ENCODE data around the gene SOHLH2.

The SOHLH2 gene

DNA sequence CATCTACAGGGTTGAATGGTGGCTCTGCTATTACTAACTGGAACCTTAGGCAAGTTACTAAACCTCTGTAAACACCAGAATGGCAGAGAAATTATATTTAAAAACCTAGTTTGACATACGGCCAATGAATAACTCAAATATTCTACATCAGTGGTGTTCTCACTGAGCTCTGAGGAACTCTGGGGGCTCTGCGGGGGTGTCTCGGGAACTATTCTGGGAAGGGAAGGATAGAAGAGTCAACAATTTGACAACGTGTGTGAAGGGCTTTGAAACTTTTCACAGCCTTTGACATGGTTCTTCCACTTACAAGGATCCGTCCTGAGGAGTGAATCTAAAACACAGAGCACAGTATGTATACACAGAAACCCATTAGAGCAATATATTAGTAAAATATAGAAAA is 38.7 kb downstream of the SOHLH2 start:
- TF ChIP-seq EZH2phosphoT487 (IDR thresholded peaks at IDR 0.05; ENCODE audit: borderline replicate concordance) = no peak
- TF ChIP-seq, protein P1, sequence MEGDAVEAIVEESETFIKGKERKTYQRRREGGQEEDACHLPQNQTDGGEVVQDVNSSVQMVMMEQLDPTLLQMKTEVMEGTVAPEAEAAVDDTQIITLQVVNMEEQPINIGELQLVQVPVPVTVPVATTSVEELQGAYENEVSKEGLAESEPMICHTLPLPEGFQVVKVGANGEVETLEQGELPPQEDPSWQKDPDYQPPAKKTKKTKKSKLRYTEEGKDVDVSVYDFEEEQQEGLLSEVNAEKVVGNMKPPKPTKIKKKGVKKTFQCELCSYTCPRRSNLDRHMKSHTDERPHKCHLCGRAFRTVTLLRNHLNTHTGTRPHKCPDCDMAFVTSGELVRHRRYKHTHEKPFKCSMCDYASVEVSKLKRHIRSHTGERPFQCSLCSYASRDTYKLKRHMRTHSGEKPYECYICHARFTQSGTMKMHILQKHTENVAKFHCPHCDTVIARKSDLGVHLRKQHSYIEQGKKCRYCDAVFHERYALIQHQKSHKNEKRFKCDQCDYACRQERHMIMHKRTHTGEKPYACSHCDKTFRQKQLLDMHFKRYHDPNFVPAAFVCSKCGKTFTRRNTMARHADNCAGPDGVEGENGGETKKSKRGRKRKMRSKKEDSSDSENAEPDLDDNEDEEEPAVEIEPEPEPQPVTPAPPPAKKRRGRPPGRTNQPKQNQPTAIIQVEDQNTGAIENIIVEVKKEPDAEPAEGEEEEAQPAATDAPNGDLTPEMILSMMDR (conservative IDR thresholded peaks at IDR 0.05; ENCODE audit: low read length) = no peak
- H3K9ac ChIP-seq (ENCODE audit: low read depth, low read length, poor library complexity, severe bottlenecking) = no peak overlapping the region
- no peak overlapping the region for H3K4me2 ChIP-seq (ENCODE audit: low read depth, low read length, poor library complexity, severe bottlenecking)
- H3K9me2 ChIP-seq (replicated peaks; ENCODE audit: low read depth, low read length) = no peaks in the 10 kb centered on the region
- H2AFZ ChIP-seq (ENCODE audit: low read length) = no peak overlapping the region
- no peaks in the 10 kb centered on the region for H4K20me1 ChIP-seq (ENCODE audit: insufficient read depth, low read length, poor library complexity, severe bottlenecking)
- H3K4me1 ChIP-seq (ENCODE audit: insufficient read depth, low read length, poor library complexity, severe bottlenecking) = no peaks in the 10 kb centered on the region
- H3K4me3 ChIP-seq (ENCODE audit: low read length, poor library complexity, severe bottlenecking) = no peak overlapping the region
- no peaks in the 10 kb centered on the region for H3K27me3 ChIP-seq (ENCODE audit: insufficient read depth, low read length, poor library complexity, severe bottlenecking)
- no peaks in the 10 kb centered on the region for H3K9me3 ChIP-seq (ENCODE audit: insufficient read depth, low read depth, low read length)
- no peaks in the 10 kb centered on the region for H3F3A ChIP-seq (ENCODE audit: low read depth)
- no peaks in the 10 kb centered on the region for H3K36me3 ChIP-seq (ENCODE audit: insufficient read depth, low read length)
- H3K79me2 ChIP-seq (ENCODE audit: insufficient read depth, low read length) = no peaks in the 10 kb centered on the region

- H3K9me3 ChIP-seq (ENCODE audit: insufficient read depth, low read depth, low read length) = no peaks in the 10 kb centered on the region
- no peaks in the 10 kb centered on the region for H3F3A ChIP-seq (ENCODE audit: low read depth)
- no peaks in the 10 kb centered on the region for H3K36me3 ChIP-seq (ENCODE audit: insufficient read depth, low read length)
- H3K27me3 ChIP-seq (ENCODE audit: insufficient read depth, low read length, poor library complexity, severe bottlenecking) = no peaks in the 10 kb centered on the region
- H3K79me2 ChIP-seq (ENCODE audit: insufficient read depth, low read length) = no peaks in the 10 kb centered on the region
- no peak overlapping the region for H3K4me2 ChIP-seq (ENCODE audit: low read depth, low read length, poor library complexity, severe bottlenecking)
- TF ChIP-seq EZH2phosphoT487 (IDR thresholded peaks at IDR 0.05; ENCODE audit: borderline replicate concordance) = no peak
- TF ChIP-seq, protein P1 (conservative IDR thresholded peaks at IDR 0.05; ENCODE audit: low read length) = no peak
- H2AFZ ChIP-seq (ENCODE audit: low read length) = no peak overlapping the region
- no peaks in the 10 kb centered on the region for H4K20me1 ChIP-seq (ENCODE audit: insufficient read depth, low read length, poor library complexity, severe bottlenecking)
- H3K4me1 ChIP-seq (ENCODE audit: insufficient read depth, low read length, poor library complexity, severe bottlenecking) = no peaks in the 10 kb centered on the region
- no peak overlapping the region for H3K4me3 ChIP-seq (ENCODE audit: low read length, poor library complexity, severe bottlenecking)
- H3K9me2 ChIP-seq (replicated peaks; ENCODE audit: low read depth, low read length) = no peaks in the 10 kb centered on the region
- H3K9ac ChIP-seq (ENCODE audit: low read depth, low read length, poor library complexity, severe bottlenecking) = no peak overlapping the region
Measured at GRCh38 chr13:36174923-36175322, 39.4 kb downstream of the SOHLH2 start.

DNA sequence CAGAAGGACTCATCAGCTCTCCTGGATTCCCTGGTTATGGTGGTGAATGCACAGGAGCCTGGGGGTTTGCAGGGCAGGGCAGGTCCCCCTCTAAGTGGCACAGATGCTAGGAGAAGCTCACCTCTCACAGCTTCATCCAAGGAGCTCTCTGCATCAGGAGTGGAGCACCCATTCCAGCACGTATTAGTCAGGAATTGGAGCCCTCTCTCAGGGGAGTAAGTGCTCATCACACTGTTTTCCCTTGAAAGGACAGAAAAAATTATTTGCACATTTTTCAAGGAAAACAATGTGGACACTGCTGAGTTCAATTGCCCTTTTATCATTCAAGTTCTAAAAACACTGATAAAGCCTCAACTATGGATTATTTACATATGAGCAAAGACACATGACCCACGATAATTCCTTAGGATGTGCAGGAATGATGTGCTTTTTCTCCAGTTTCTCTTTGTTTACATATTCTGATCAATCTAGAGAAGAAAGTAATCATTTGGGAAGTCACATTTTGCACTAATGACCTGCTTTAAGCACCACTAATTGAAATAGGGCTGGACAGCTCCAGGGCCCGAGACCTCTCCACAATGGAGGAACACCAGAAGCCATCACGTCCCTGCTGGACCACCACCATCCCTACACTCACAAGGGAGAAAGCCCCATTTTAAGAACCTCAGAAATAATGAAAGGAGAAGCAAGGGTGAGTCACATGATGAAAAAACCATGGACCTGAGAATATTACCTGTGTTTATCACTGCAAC is 40.6 kb downstream of the SOHLH2 start:
- H3K9me3 ChIP-seq (ENCODE audit: insufficient read depth, low read depth, low read length) = no peaks in the 10 kb centered on the region
- H3K9me2 ChIP-seq (replicated peaks; ENCODE audit: low read depth, low read length) = no peaks in the 10 kb centered on the region
- no peaks in the 10 kb centered on the region for H3K79me2 ChIP-seq (ENCODE audit: insufficient read depth, low read length)

More for the DNA sequence above, 40.6 kb downstream of the SOHLH2 start:
- no peaks in the 10 kb centered on the region for H3F3A ChIP-seq (ENCODE audit: low read depth)
- H3K36me3 ChIP-seq (ENCODE audit: insufficient read depth, low read length) = no peaks in the 10 kb centered on the region
- H3K27me3 ChIP-seq (ENCODE audit: insufficient read depth, low read length, poor library complexity, severe bottlenecking) = no peaks in the 10 kb centered on the region
- H2AFZ ChIP-seq (ENCODE audit: low read length) = no peak overlapping the region
- no peak overlapping the region for H3K9ac ChIP-seq (ENCODE audit: low read depth, low read length, poor library complexity, severe bottlenecking)
- no peaks in the 10 kb centered on the region for H4K20me1 ChIP-seq (ENCODE audit: insufficient read depth, low read length, poor library complexity, severe bottlenecking)
- H3K4me2 ChIP-seq (ENCODE audit: low read depth, low read length, poor library complexity, severe bottlenecking) = no peak overlapping the region
- no peak for TF ChIP-seq EZH2phosphoT487 (IDR thresholded peaks at IDR 0.05; ENCODE audit: borderline replicate concordance)
- TF ChIP-seq, protein P1 (conservative IDR thresholded peaks at IDR 0.05; ENCODE audit: low read length) = no peak
- H3K4me3 ChIP-seq (ENCODE audit: low read length, poor library complexity, severe bottlenecking) = no peak overlapping the region
- H3K4me1 ChIP-seq (ENCODE audit: insufficient read depth, low read length, poor library complexity, severe bottlenecking) = no peaks in the 10 kb centered on the region
